GM23338 (cell line): ENCODE results near the gene NDUFB8. TPM values are rescaled to one million over a fixed set of nuclear protein-coding genes. Genes with fewer than 3 reads are reported as not detected.

Source experiments
- ATAC-seq: fragments of 200-7000 bp; cut with Tn5 transposase; 3 replicates; pipeline ENCODE4 v1.9.1; 2020
- DNase-seq: peaks from one replicate; pipeline ENCODE4 v3.0.0-alpha.2; 2015; ENCODE audit warnings: low spot score
- H2AFZ ChIP-seq: fragments of 200-600 bp; sonication (generic); 2 replicates; pipeline ENCODE4 v1.8.0; 2016; ENCODE audit warnings: antibody characterized with exemption, mild to moderate bottlenecking, moderate library complexity
- H3F3A ChIP-seq: fragments of 200-600 bp; sonication (generic); replicated peaks from 2 replicates; pipeline ENCODE4 v1.8.0; 2017; ENCODE audit warnings: antibody characterized with exemption, mixed run types, low read depth
- H3K27ac ChIP-seq: fragments of 200-600 bp; sonication (generic); 2 replicates; pipeline ENCODE4 v1.6.1; 2016; ENCODE audit warnings: low read depth
- H3K27me3 ChIP-seq: fragments of 200-600 bp; sonication (generic); 2 replicates; pipeline ENCODE4 v1.8.0; 2016; ENCODE audit warnings: mild to moderate bottlenecking, mixed run types, moderate library complexity; ENCODE audit not compliant: insufficient read depth
- H3K36me3 ChIP-seq: fragments of 200-600 bp; sonication (generic); 2 replicates; pipeline ENCODE4 v1.8.0; 2016; ENCODE audit warnings: mild to moderate bottlenecking; ENCODE audit not compliant: insufficient read depth
- H3K4me1 ChIP-seq: fragments of 200-600 bp; sonication (generic); 2 replicates; pipeline ENCODE4 v1.8.0; 2016; ENCODE audit warnings: mild to moderate bottlenecking, moderate library complexity; ENCODE audit not compliant: insufficient read depth
- H3K4me2 ChIP-seq: fragments of 200-600 bp; sonication (generic); 2 replicates; pipeline ENCODE4 v1.7.1; 2017; ENCODE audit warnings: mixed run types
- H3K4me3 ChIP-seq: fragments of 200-600 bp; sonication (generic); 2 replicates; pipeline ENCODE4 v1.6.1; 2016; ENCODE audit warnings: mixed run types
- H3K79me2 ChIP-seq: fragments of 200-600 bp; sonication (generic); replicated peaks from 2 replicates; pipeline ENCODE4 v1.8.0; 2017; ENCODE audit warnings: mild to moderate bottlenecking; ENCODE audit not compliant: insufficient read depth
- H3K9me2 ChIP-seq: fragments of 200-600 bp; sonication (generic); 2 replicates; pipeline ENCODE4 v1.8.0; 2017; ENCODE audit not compliant: insufficient read depth
- H4K20me1 ChIP-seq: fragments of 200-600 bp; sonication (generic); replicated peaks from 2 replicates; pipeline ENCODE4 v1.8.0; 2017; ENCODE audit warnings: mild to moderate bottlenecking; ENCODE audit not compliant: insufficient read depth
- H3K27ac Mint-ChIP-seq: 2 replicates; pipeline ENCODE4 v1.8.0; 2020; ENCODE audit warnings: inconsistent platforms, mild to moderate bottlenecking, moderate library complexity, mixed read lengths
- H3K27me3 Mint-ChIP-seq: 3 replicates; pipeline ENCODE4 v1.8.0; 2022; ENCODE audit warnings: low read depth, mild to moderate bottlenecking, moderate library complexity, mixed read lengths, inconsistent platforms; ENCODE audit not compliant: insufficient read depth, poor library complexity
- H3K36me3 Mint-ChIP-seq: 3 replicates; pipeline ENCODE4 v1.8.0; 2021; ENCODE audit warnings: low read depth, mild to moderate bottlenecking, inconsistent platforms, moderate library complexity, mixed read lengths
- H3K4me1 Mint-ChIP-seq: 3 replicates; pipeline ENCODE4 v1.8.0; 2020; ENCODE audit warnings: mild to moderate bottlenecking, inconsistent platforms, mixed read lengths
- H3K4me3 Mint-ChIP-seq: 3 replicates; pipeline ENCODE4 v1.8.0; 2021; ENCODE audit warnings: moderate library complexity, mild to moderate bottlenecking, inconsistent platforms, mixed read lengths
- H3K9me3 Mint-ChIP-seq: 3 replicates; pipeline ENCODE4 v1.8.0; 2020; ENCODE audit warnings: moderate library complexity, mild to moderate bottlenecking, inconsistent platforms, mixed read lengths
- CTCF ChIP-seq, 2 experiments: fragments of 200-600 bp in 1 of 2; sonication (generic) in 1 of 2; conservative IDR thresholded peaks; 2 replicates each; pipeline versions ENCODE4 v1.5.1 to v1.6.1; 2016 to 2017; ENCODE audit warnings: antibody characterized with exemption in 2 of 2, low read depth in 2 of 2, mild to moderate bottlenecking in 2 of 2, moderate library complexity in 1 of 2
- ETS1 ChIP-seq: IDR thresholded peaks from 2 replicates; pipeline ENCODE4 v1.6.1; 2016; ENCODE audit warnings: antibody characterized with exemption
- EZH2 ChIP-seq: fragments of 200-600 bp; sonication (generic); IDR thresholded peaks from one replicate; pipeline ENCODE4 v1.8.0; 2017; ENCODE audit warnings: antibody characterized with exemption, mild to moderate bottlenecking, low read depth; ENCODE audit not compliant: unreplicated experiment
- EZH2phosphoT487 ChIP-seq: fragments of 200-600 bp; sonication (generic); IDR thresholded peaks from one replicate; pipeline ENCODE4 v1.8.1; 2018; ENCODE audit warnings: antibody characterized with exemption; ENCODE audit not compliant: unreplicated experiment
- JUNB ChIP-seq: IDR thresholded peaks from one replicate; pipeline ENCODE4 v1.6.1; 2016; ENCODE audit warnings: antibody characterized with exemption; ENCODE audit not compliant: unreplicated experiment
- POLR2AphosphoS5 ChIP-seq: IDR thresholded peaks from 2 replicates; pipeline ENCODE4 v1.6.1; 2016; ENCODE audit warnings: antibody characterized with exemption, low read depth
- STAT1 ChIP-seq: IDR thresholded peaks from one replicate; pipeline ENCODE4 v1.6.1; 2016; ENCODE audit warnings: antibody characterized with exemption; ENCODE audit not compliant: unreplicated experiment
- ZNF114 ChIP-seq: fragments of 250-450 bp; sonication (Bioruptor Pico); IDR thresholded peaks from 2 replicates; pipeline ENCODE4 v1.5.0; 2020; ENCODE audit warnings: mild to moderate bottlenecking, moderate library complexity
- ZNF331 ChIP-seq: fragments of 250-450 bp; sonication (Bioruptor Pico); IDR thresholded peaks from 2 replicates; pipeline ENCODE4 v1.5.0; 2020; ENCODE audit warnings: low read depth, mild to moderate bottlenecking, moderate library complexity
- polyA plus RNA-seq: library from polyadenylated mRNA; unstranded; fragments of >200 nt; fragmentation: Nextera tagmentation; extraction: Ambion mirVana; gene quantifications from 2 replicates; pipeline ENCODE4 v1.2.1, GENCODE V29; 2016
- total RNA-seq: library from RNA; depleted of rRNA; stranded (reverse); fragments of >200 nt; shearing (Covaris generic); gene quantifications from 2 replicates; pipeline ENCODE4 v1.2.3, GENCODE V29; 2014

Gene NDUFB8
- total and polyA plus RNA-seq, 2 experiments from 2014 or later = 131 to 464 TPM

GRCh38 chr10:100509241-100509840, 20.3 kb downstream of the NDUFB8 start (continued):
- no peak for TF ChIP-seq EZH2phosphoT487
- TF ChIP-seq ZNF114 (CRISPR knock-in tag) = no peak
- no peak for TF ChIP-seq STAT1
- TF ChIP-seq EZH2 = no peak
- TF ChIP-seq CTCF (conservative IDR thresholded peaks at IDR 0.05; ENCODE audit: low read depth in 2 of 2) = no peak

- H3K27me3 ChIP-seq = no peaks in the 10 kb centered on the region
- Mint-ChIP-seq H3K27ac (no peak overlapping the region), H3K36me3 (no peaks in the 10 kb centered on the region), H3K9me3 (no peaks in the 10 kb centered on the region), H3K4me3 (no peak overlapping the region), H3K4me1 (peaks cover 5% of the 10 kb centered on the region; the same call in 1 of the 3 replicates), H3K27me3 (peaks cover 4% of the 10 kb centered on the region)
- H3K4me2 ChIP-seq = no peak overlapping the region
- no peaks in the 10 kb centered on the region for H3K36me3 ChIP-seq
- no peak overlapping the region for H3K27ac ChIP-seq
- H3K9me2 ChIP-seq = no peaks in the 10 kb centered on the region
- ATAC-seq (peak; percentile 99), DNase-seq (peak; percentile 91)
- no peaks in the 10 kb centered on the region for H3F3A ChIP-seq
- H3K79me2 ChIP-seq = no peaks in the 10 kb centered on the region
- H4K20me1 ChIP-seq = no peaks in the 10 kb centered on the region
- no peak overlapping the region for H3K4me3 ChIP-seq
- no peaks in the 10 kb centered on the region for H3K4me1 ChIP-seq
- no peak overlapping the region for H2AFZ ChIP-seq
- peak; percentile 80 to 92 for TF ChIP-seq CTCF (conservative IDR thresholded peaks at IDR 0.05; ENCODE audit: low read depth in 2 of 2)
- TF ChIP-seq JUNB = no peak
- no peak for TF ChIP-seq ETS1
- TF ChIP-seq POLR2AphosphoS5 = no peak
- TF ChIP-seq ZNF331 (CRISPR knock-in tag) = no peak
These were observed 20.9 kb downstream of the NDUFB8 start for GRCh38 chr10:100508691-100509150.
